OCI-LY7 (cell line): ENCODE data around the gene DUSP22. TPM values are rescaled to one million over a fixed set of nuclear protein-coding genes. Genes with fewer than 3 reads are reported as not detected.

ENCODE experiments used
- BruUV-seq: library from RNA; stranded (reverse); fragments of 400-500 nt; replicated peaks from 2 replicates; lab custom pipeline; 2021; lab: Mats Ljungman, UMichigan
- CTCF ChIA-PET: fragments of 300-600 bp; sonication (Branson Sonifier 250); formaldehyde crosslinking; loops from one replicate; lab custom pipeline; 2022; ENCODE audit warnings: antibody characterized with exemption; ENCODE audit not compliant: unreplicated experiment; lab: Charles Lee
- POLR2A ChIA-PET: fragments of 300-600 bp; sonication (Branson Sonifier 250); formaldehyde crosslinking; loops from one replicate; lab custom pipeline; 2022; ENCODE audit warnings: antibody characterized with exemption; lab: Charles Lee
- DNase-seq: peaks from one replicate; pipeline ENCODE4 v3.0.0-alpha.2; 2015; ENCODE audit warnings: low spot score
- H2AFZ ChIP-seq: fragments of 200-600 bp; sonication (generic), shearing (Covaris generic); 2 replicates; pipeline ENCODE4 v1.6.1; 2014; ENCODE audit warnings: mild to moderate bottlenecking, antibody characterized with exemption, low read length, moderate library complexity
- H3K27ac ChIP-seq: fragments of 200-600 bp; sonication (generic); 2 replicates; pipeline ENCODE4 v1.5.1; 2014; ENCODE audit warnings: mixed run types, low read depth, mild to moderate bottlenecking, moderate library complexity, low read length, inconsistent platforms; ENCODE audit not compliant: poor library complexity, severe bottlenecking
- H3K36me3 ChIP-seq: fragments of 200-600 bp; sonication (generic); 2 replicates; pipeline ENCODE4 v1.6.1; 2014; ENCODE audit warnings: mild to moderate bottlenecking, antibody characterized with exemption, low read length, moderate library complexity, mixed read lengths; ENCODE audit not compliant: insufficient read depth
- H3K4me1 ChIP-seq: fragments of 200-600 bp; sonication (generic); 2 replicates; pipeline ENCODE4 v1.5.1; 2014; ENCODE audit warnings: mild to moderate bottlenecking, low read length; ENCODE audit not compliant: insufficient read depth, poor library complexity, severe bottlenecking
- H3K4me2 ChIP-seq: fragments of 200-600 bp; sonication (generic); 2 replicates; pipeline ENCODE4 v1.6.1; 2014; ENCODE audit warnings: mild to moderate bottlenecking, low read length
- H3K4me3 ChIP-seq: fragments of 200-600 bp; sonication (generic); 2 replicates; pipeline ENCODE4 v1.5.1; 2014; ENCODE audit warnings: mild to moderate bottlenecking, low read depth, low read length; ENCODE audit not compliant: poor library complexity, severe bottlenecking
- H3K79me2 ChIP-seq: fragments of 200-600 bp; sonication (generic); 2 replicates; pipeline ENCODE4 v1.6.1; 2016; ENCODE audit warnings: low read depth, mild to moderate bottlenecking, low read length, moderate library complexity, mixed read lengths; ENCODE audit not compliant: insufficient read depth
- H3K9me2 ChIP-seq: fragments of 200-600 bp; sonication (generic); 2 replicates; pipeline ENCODE4 v1.6.1; 2016; ENCODE audit warnings: mild to moderate bottlenecking, low read length, mixed read lengths; ENCODE audit not compliant: insufficient read depth
- H3K9me3 ChIP-seq: fragments of 200-600 bp; sonication (generic); 2 replicates; pipeline ENCODE4 v1.6.1; 2014; ENCODE audit warnings: mild to moderate bottlenecking, mixed run types, low read length, mixed read lengths
- H4K20me1 ChIP-seq: fragments of 200-600 bp; sonication (generic); 2 replicates; pipeline ENCODE4 v1.6.1; 2014; ENCODE audit warnings: mild to moderate bottlenecking, antibody characterized with exemption, low read length, moderate library complexity, mixed read lengths; ENCODE audit not compliant: insufficient read depth
- CTCF ChIP-seq: fragments of 200-600 bp; sonication (generic); conservative IDR thresholded peaks from 2 replicates; pipeline ENCODE4 v1.5.1; 2014; ENCODE audit warnings: mild to moderate bottlenecking, antibody characterized with exemption, low read length, moderate library complexity, mixed read lengths
- EZH2phosphoT487 ChIP-seq: fragments of 200-600 bp; sonication (generic); IDR thresholded peaks from 2 replicates; pipeline ENCODE4 v1.6.1; 2018; ENCODE audit warnings: low read depth, borderline replicate concordance, mild to moderate bottlenecking, mixed run types, antibody characterized with exemption, low read length, moderate library complexity, mixed read lengths
- intact Hi-C: fragments of 100-400 bp; cut with micrococcal nuclease; formaldehyde crosslinking; loops from one replicate; pipeline ENCODE4 v1.10.0; 2022; ENCODE audit not compliant: unreplicated experiment
- total RNA-seq, 2 experiments: library from RNA; depleted of rRNA in 1 of 2; stranded (reverse); fragments of >200 nt in 1 of 2; shearing (Covaris generic) in 1 of 2; gene quantifications; 2 replicates each; pipeline ENCODE4 v1.2.3, GENCODE V29; 2014 to 2022

The DUSP22 gene
- total RNA-seq, 2 experiments from 2014 or later, result 149 to 171 TPM

- Histone ChIP-seq H3K9me2 (no peaks in the 10 kb centered on the region), H3K4me1 (peaks cover 89% of the 10 kb centered on the region), H3K9me3 (no peaks in the 10 kb centered on the region), H3K27ac (peak overlapping the region; percentile 57), H3K4me2 (peak overlapping the region; percentile 50), H3K79me2 (peaks cover 18% of the 10 kb centered on the region; the same call in 1 of the 2 replicates), H4K20me1 (no peaks in the 10 kb centered on the region), H2AFZ (peak overlapping the region; percentile 1; the same call in 1 of the 2 replicates), H3K36me3 (peaks cover 48% of the 10 kb centered on the region), H3K4me3 (peak overlapping the region; percentile 28)
- no TSS peak for BruUV-seq
- CTCF ChIA-PET, result interaction anchor here (0.6 to 3.4 kb wide), 5 partner anchors 10 to 91 kb away, joined by 3 to 30 read pairs (median 4); no protein-coding TSS in a partner anchor
- TF ChIP-seq EZH2phosphoT487 (no peak), CTCF (no peak)
- DNase-seq, result peak; percentile 63
- POLR2A ChIA-PET, result interaction anchor here (0.7 to 11.3 kb wide), 24 partner anchors 7 to 374 kb away, joined by 3 to 180 read pairs (median 8); partner anchors contain the start of gene IRF4
- intact Hi-C loops, result no loop called here
These were observed 20.8 kb downstream of the DUSP22 start for GRCh38 chr6:313087-313486.

GRCh38 chr6:313917-314316 is 21.6 kb downstream of the DUSP22 start:
- no TSS peak for BruUV-seq

More at GRCh38 chr6:313917-314316, 21.6 kb downstream of the DUSP22 start:
- no peak overlapping the region for H3K4me2 ChIP-seq
- no peak for DNase-seq
- intact Hi-C loops, result no loop called here
- no peaks in the 10 kb centered on the region for H3K9me2 ChIP-seq
- H2AFZ ChIP-seq, result no peak overlapping the region
- CTCF ChIA-PET, result interaction anchor here (1.1 to 3.4 kb wide), 4 partner anchors 9 to 37 kb away, joined by 3 to 30 read pairs (median 6); no protein-coding TSS in a partner anchor
- peaks cover 22% of the 10 kb centered on the region; the same call in 1 of the 2 replicates for H3K79me2 ChIP-seq
- H4K20me1 ChIP-seq, result no peaks in the 10 kb centered on the region
- no peak overlapping the region for H3K27ac ChIP-seq
- H3K4me3 ChIP-seq, result no peak overlapping the region
- H3K4me1 ChIP-seq, result peaks cover 91% of the 10 kb centered on the region
- no peaks in the 10 kb centered on the region for H3K9me3 ChIP-seq
- TF ChIP-seq EZH2phosphoT487 (no peak), CTCF (no peak)
- H3K36me3 ChIP-seq, result peaks cover 46% of the 10 kb centered on the region
- POLR2A ChIA-PET, result interaction anchor here (0.8 to 11.3 kb wide), 19 partner anchors 8 to 123 kb away, joined by 3 to 180 read pairs (median 9); partner anchors contain the start of gene IRF4
